ENCODE measurements around the gene ZBTB8A. TPM values are rescaled to one million over a fixed set of nuclear protein-coding genes. Genes with fewer than 3 reads are reported as not detected.
A peak's percentile ranks its signal among the peaks of the same experiment; 100 is the strongest.

The ZBTB8A gene
- polyA plus RNA-seq, 3 donors = 0.08 TPM; not detected in 2

- Histone ChIP-seq H3K27me3 (ENCODE audit: control insufficient read depth in 2 of 2, insufficient read depth in 2 of 2, low read length in 2 of 2) (peaks cover 12 to 24% of the 10 kb centered on the region in 2 donors), H3K9me3 (replicated peaks in 1 of 2; ENCODE audit: control insufficient read depth in 1 of 2, insufficient read depth in 1 of 2, low read length in 2 of 2) (peaks cover 0 to 6% of the 10 kb centered on the region in 2 donors), H3K9ac (ENCODE audit: insufficient read depth, low read length, poor library complexity, severe bottlenecking) (no peak overlapping the region), H4K20me1 (ENCODE audit: insufficient read depth, low read length) (no peaks in the 10 kb centered on the region), H3K4me1 (ENCODE audit: control insufficient read depth in 1 of 2, insufficient read depth in 2 of 2, low read length in 2 of 2) (peaks cover 9 to 12% of the 10 kb centered on the region in 2 donors), H3K36me3 (replicated peaks in 1 of 2; ENCODE audit: control insufficient read depth in 1 of 2, insufficient read depth in 2 of 2, low read length in 2 of 2) (no peaks in the 10 kb centered on the region), H3K27ac (ENCODE audit: low read depth in 1 of 2, low read length in 2 of 2) (no peak overlapping the region), H2AFZ (ENCODE audit: insufficient read depth, low read depth, low read length, poor library complexity, severe bottlenecking) (no peak overlapping the region), H3K4me2 (replicated peaks; ENCODE audit: extremely low read depth, low read length, poor library complexity, severe bottlenecking) (no peak overlapping the region), H3K4me3 (replicated peaks in 1 of 3; ENCODE audit: low read depth in 2 of 3, low read length in 3 of 3) (no peak overlapping the region), H3K79me2 (ENCODE audit: insufficient read depth, low read length) (no peaks in the 10 kb centered on the region)
- Mint-ChIP-seq H3K4me3 (peak overlapping the region in 1 of 2 donors; percentile 18), H3K27ac (peak overlapping the region in 1 of 7 donors; percentile 42), H3K36me3 (no peaks in the 10 kb centered on the region), H3K27me3 (ENCODE audit: low read depth in 3 of 3) (peaks cover 28 to 48% (median 36%) of the 10 kb centered on the region in 3 donors), H3K9me3 (peaks cover 0 to 20% (median 4%) of the 10 kb centered on the region in 7 donors), H3K4me1 (peaks cover 16% of the 10 kb centered on the region)
- intact Hi-C loops (cut with micrococcal nuclease) = no loop called here
- no CpG with 5 or more reads among the region's 4 CpGs for WGBS (ENCODE audit: insufficient coverage)
- DNase-seq = no peak
- TF ChIP-seq CTCF (IDR thresholded peaks at IDR 0.05) = no peak
These were observed 5.4 kb upstream of the ZBTB8A start for GRCh38 chr1:32533792-32534327.

GRCh38 chr1:32536117-32536516, 3.1 kb upstream of the ZBTB8A start:
- Mint-ChIP-seq H3K4me3 (peak overlapping the region in 1 of 2 donors; percentile 43), H3K9me3 (peaks cover 0 to 16% (median 7%) of the 10 kb centered on the region in 7 donors), H3K27ac (peak overlapping the region in 1 of 7 donors; percentile 61), H3K36me3 (peaks cover 3 to 5% of the 10 kb centered on the region in 2 donors), H3K27me3 (ENCODE audit: low read depth in 3 of 3) (peaks cover 45 to 68% (median 54%) of the 10 kb centered on the region in 3 donors), H3K4me1 (peaks cover 29% of the 10 kb centered on the region)
- Histone ChIP-seq H3K4me3 (replicated peaks in 1 of 3; ENCODE audit: low read depth in 2 of 3, low read length in 3 of 3) (no peak overlapping the region), H3K9me3 (replicated peaks in 1 of 2; ENCODE audit: control insufficient read depth in 1 of 2, insufficient read depth in 1 of 2, low read length in 2 of 2) (peaks cover 0 to 6% of the 10 kb centered on the region in 2 donors), H3K36me3 (replicated peaks in 1 of 2; ENCODE audit: control insufficient read depth in 1 of 2, insufficient read depth in 2 of 2, low read length in 2 of 2) (no peaks in the 10 kb centered on the region), H3K79me2 (ENCODE audit: insufficient read depth, low read length) (no peaks in the 10 kb centered on the region), H3K4me2 (replicated peaks; ENCODE audit: extremely low read depth, low read length, poor library complexity, severe bottlenecking) (no peak overlapping the region), H3K9ac (ENCODE audit: insufficient read depth, low read length, poor library complexity, severe bottlenecking) (no peak overlapping the region), H3K27me3 (ENCODE audit: control insufficient read depth in 2 of 2, insufficient read depth in 2 of 2, low read length in 2 of 2) (peaks cover 28 to 41% of the 10 kb centered on the region in 2 donors), H4K20me1 (ENCODE audit: insufficient read depth, low read length) (no peaks in the 10 kb centered on the region), H2AFZ (ENCODE audit: insufficient read depth, low read depth, low read length, poor library complexity, severe bottlenecking) (no peak overlapping the region), H3K4me1 (ENCODE audit: control insufficient read depth in 1 of 2, insufficient read depth in 2 of 2, low read length in 2 of 2) (peaks cover 20 to 24% of the 10 kb centered on the region in 2 donors), H3K27ac (ENCODE audit: low read depth in 1 of 2, low read length in 2 of 2) (no peak overlapping the region)
- no peak for TF ChIP-seq CTCF (IDR thresholded peaks at IDR 0.05)
- WGBS (ENCODE audit: insufficient coverage) = 25% methylated on average over 2 of the region's 4 CpGs
- peak; percentile 25 to 49 (median 44) for DNase-seq
- intact Hi-C loops (cut with micrococcal nuclease) = no loop called here
